IMR-90 (cell line): ENCODE measurements around the gene APP. TPM values are rescaled to one million over a fixed set of nuclear protein-coding genes. Genes with fewer than 3 reads are reported as not detected.

Experiments
- ATAC-seq: fragments of 200-7000 bp; cut with Tn5 transposase; 2 replicates; pipeline ENCODE4 v1.9.1; 2020; ENCODE audit warnings: low read depth, mild to moderate bottlenecking, moderate library complexity
- BruUV-seq: library from RNA; stranded (reverse); fragments of 400-500 nt; replicated peaks from 2 replicates; lab custom pipeline; 2021; lab: Mats Ljungman, UMichigan
- CTCF ChIA-PET: fragments of 300-600 bp; formaldehyde crosslinking; extraction: SDS; loops from one replicate; lab custom pipeline; 2021; ENCODE audit warnings: antibody characterized with exemption; lab: Yijun Ruan, JAX
- POLR2A ChIA-PET: fragments of 300-600 bp; sonication (Branson Sonifier 250); formaldehyde crosslinking; loops from one replicate; lab custom pipeline; 2022; ENCODE audit warnings: antibody characterized with exemption; ENCODE audit not compliant: unreplicated experiment; lab: Charles Lee
- DNase-seq: peaks from one replicate; pipeline ENCODE4 v3.0.0; 2013
- H2AFZ ChIP-seq: replicated peaks from 2 replicates; pipeline ENCODE3; 2013; ENCODE audit warnings: low read length, mild to moderate bottlenecking; ENCODE audit not compliant: poor library complexity
- H2AK5ac ChIP-seq: 2 replicates; pipeline ENCODE4 v1.6.1; 2013; ENCODE audit warnings: low read depth, low read length, inconsistent platforms
- H2AK9ac ChIP-seq: replicated peaks from 2 replicates; pipeline ENCODE3; 2013; ENCODE audit warnings: mild to moderate bottlenecking, low read depth, low read length, moderate library complexity; ENCODE audit not compliant: poor library complexity
- H2BK120ac ChIP-seq: 2 replicates; pipeline ENCODE4 v1.6.1; 2013; ENCODE audit warnings: low read depth, low read length, inconsistent platforms
- H2BK15ac ChIP-seq: 3 replicates; pipeline ENCODE4 v1.6.1; 2013; ENCODE audit warnings: low read depth, low read length, inconsistent platforms
- H2BK20ac ChIP-seq: 2 replicates; pipeline ENCODE4 v1.6.1; 2013; ENCODE audit warnings: low read depth, mild to moderate bottlenecking, inconsistent platforms, low read length, moderate library complexity
- H2BK5ac ChIP-seq: 2 replicates; pipeline ENCODE4 v1.6.1; 2013; ENCODE audit warnings: mild to moderate bottlenecking, low read depth, low read length, inconsistent platforms; ENCODE audit not compliant: poor library complexity, severe bottlenecking
- H3K14ac ChIP-seq: replicated peaks from 2 replicates; pipeline ENCODE4 v1.6.1; 2013; ENCODE audit warnings: low read depth, low read length, inconsistent platforms
- H3K18ac ChIP-seq: 2 replicates; pipeline ENCODE4 v1.6.1; 2013; ENCODE audit warnings: low read depth, low read length, control low read depth
- H3K23ac ChIP-seq: 2 replicates; pipeline ENCODE4 v1.6.1; 2013; ENCODE audit warnings: low read depth, low read length, inconsistent platforms
- H3K27ac ChIP-seq: 2 replicates; pipeline ENCODE4 v1.5.1; 2013; ENCODE audit warnings: mild to moderate bottlenecking, control low read depth, low read length; ENCODE audit not compliant: insufficient read depth
- H3K27me3 ChIP-seq: 2 replicates; pipeline ENCODE4 v1.6.1; 2013; ENCODE audit warnings: low read length; ENCODE audit not compliant: control insufficient read depth, insufficient read depth
- H3K36me3 ChIP-seq: 2 replicates; pipeline ENCODE4 v1.6.1; 2013; ENCODE audit warnings: low read length, mixed read lengths; ENCODE audit not compliant: control insufficient read depth, insufficient read depth
- H3K4ac ChIP-seq: 2 replicates; pipeline ENCODE4 v1.6.1; 2013; ENCODE audit warnings: low read depth, low read length, inconsistent platforms
- H3K4me1 ChIP-seq: 2 replicates; pipeline ENCODE4 v1.6.1; 2013; ENCODE audit warnings: low read length, mixed read lengths; ENCODE audit not compliant: control insufficient read depth, insufficient read depth
- H3K4me2 ChIP-seq: 2 replicates; pipeline ENCODE4 v1.6.1; 2013; ENCODE audit warnings: low read depth, mild to moderate bottlenecking, control low read depth, low read length, moderate library complexity
- H3K4me3 ChIP-seq: 2 replicates; pipeline ENCODE4 v1.5.1; 2013; ENCODE audit warnings: low read depth, mild to moderate bottlenecking, control low read depth, low read length, moderate library complexity; ENCODE audit not compliant: insufficient read depth
- H3K56ac ChIP-seq: 2 replicates; pipeline ENCODE4 v1.6.1; 2013; ENCODE audit warnings: low read length, inconsistent platforms; ENCODE audit not compliant: insufficient read depth; ENCODE audit errors: extremely low read depth
- H3K79me1 ChIP-seq, 2 experiments: 2 replicates each; pipeline ENCODE4 v1.6.1; 2013; ENCODE audit warnings: low read length in 2 of 2, inconsistent platforms in 1 of 2, low read depth in 1 of 2
- H3K9ac ChIP-seq: 2 replicates; pipeline ENCODE4 v1.6.1; 2013; ENCODE audit warnings: low read depth, low read length, control low read depth
- H3K9me1 ChIP-seq: 2 replicates; pipeline ENCODE4 v1.6.1; 2013; ENCODE audit warnings: low read length, inconsistent platforms; ENCODE audit not compliant: insufficient read depth
- H3K9me3 ChIP-seq: 2 replicates; pipeline ENCODE4 v1.6.1; 2013; ENCODE audit warnings: low read length; ENCODE audit not compliant: control insufficient read depth, insufficient read depth
- H4K20me1 ChIP-seq: 2 replicates; pipeline ENCODE4 v1.6.1; 2013; ENCODE audit warnings: low read length, inconsistent platforms; ENCODE audit not compliant: insufficient read depth
- H4K5ac ChIP-seq: 2 replicates; pipeline ENCODE4 v1.6.1; 2013; ENCODE audit warnings: mild to moderate bottlenecking, low read depth, low read length, control low read depth
- H4K8ac ChIP-seq, 2 experiments: 2 replicates each; pipeline ENCODE4 v1.6.1; 2013; ENCODE audit warnings: low read depth in 2 of 2, low read length in 2 of 2, control low read depth in 1 of 2, inconsistent platforms in 1 of 2
- H4K91ac ChIP-seq: 2 replicates; pipeline ENCODE4 v1.6.1; 2013; ENCODE audit warnings: low read depth, low read length, inconsistent platforms; ENCODE audit not compliant: insufficient read depth
- BHLHE40 ChIP-seq: fragments of 150-350 bp; IDR thresholded peaks from 2 replicates; pipeline ENCODE4 v1.6.1; 2016; ENCODE audit warnings: mild to moderate bottlenecking, low read depth, low read length
- CEBPB ChIP-seq: IDR thresholded peaks from 2 replicates; pipeline ENCODE4 v1.6.1; 2012; ENCODE audit warnings: low read depth, low read length, improper control_type of control experiment
- CHD1 ChIP-seq: IDR thresholded peaks from 2 replicates; pipeline ENCODE4 v1.6.1; 2012; ENCODE audit warnings: low read depth, low read length, improper control_type of control experiment
- CTCF ChIP-seq: conservative IDR thresholded peaks from 2 replicates; pipeline ENCODE4 v1.5.1; 2012; ENCODE audit warnings: mild to moderate bottlenecking, low read depth, low read length, improper control_type of control experiment
- FOS ChIP-seq: fragments of 150-350 bp; IDR thresholded peaks from 2 replicates; pipeline ENCODE4 v1.6.1; 2016; ENCODE audit warnings: low read depth, low read length
- MAZ ChIP-seq: IDR thresholded peaks from 2 replicates; pipeline ENCODE4 v1.6.1; 2012; ENCODE audit warnings: low read depth, mild to moderate bottlenecking, low read length, improper control_type of control experiment, moderate library complexity, borderline replicate concordance
- NFE2L2 ChIP-seq: fragments of 150-350 bp; IDR thresholded peaks from 2 replicates; pipeline ENCODE4 v1.6.1; 2016; ENCODE audit warnings: low read depth, mild to moderate bottlenecking, low read length
- POLR2A ChIP-seq: IDR thresholded peaks from 2 replicates; pipeline ENCODE4 v1.6.1; 2012; ENCODE audit warnings: mild to moderate bottlenecking, low read depth, low read length
- RAD21 ChIP-seq: IDR thresholded peaks from 2 replicates; pipeline ENCODE4 v1.6.1; 2012; ENCODE audit warnings: low read length, improper control_type of control experiment
- RCOR1 ChIP-seq: IDR thresholded peaks from 2 replicates; pipeline ENCODE4 v1.6.1; 2012; ENCODE audit warnings: mild to moderate bottlenecking, low read length, improper control_type of control experiment; ENCODE audit not compliant: insufficient replicate concordance
- RFX5 ChIP-seq: IDR thresholded peaks from 2 replicates; pipeline ENCODE4 v1.8.0; 2012; ENCODE audit warnings: low read depth, mild to moderate bottlenecking, low read length, moderate library complexity
- SMC3 ChIP-seq: fragments of 150-350 bp; IDR thresholded peaks from 2 replicates; pipeline ENCODE4 v1.6.1; 2016; ENCODE audit warnings: low read depth, mild to moderate bottlenecking, antibody characterized with exemption, low read length, moderate library complexity
- WGBS, 2 experiments: methylation state at CpG; one replicate each; pipeline versions ENCODE4 v1.1.5 to v1.1.7; 2013; ENCODE audit warnings: missing lambda C conversion rate in 2 of 2; ENCODE audit not compliant: insufficient read length in 1 of 2; ENCODE audit errors: extremely low coverage in 2 of 2; 5-methylcytosine and 5-hydroxymethylcytosine counted together
- dilution Hi-C: fragments of 300-500 bp; cut with HindIII; formaldehyde crosslinking; loops from one replicate; pipeline ENCODE4 v1.14.3; 2018; ENCODE audit warnings: low sequenced_read_pairs; ENCODE audit not compliant: unreplicated experiment
- in situ Hi-C: fragments of 300-500 bp; cut with MboI; formaldehyde crosslinking; loops from 3 replicates; pipeline ENCODE4 v1.14.3; 2019; ENCODE audit warnings: low sequenced_read_pairs, inconsistent platforms, mixed read lengths
- intact Hi-C: fragments of 100-400 bp; cut with micrococcal nuclease; formaldehyde crosslinking; loops from 2 replicates; pipeline ENCODE4 v1.10.0; 2022
- polyA plus RNA-seq, 3 experiments: library from polyadenylated mRNA; depleted of rRNA; stranded (reverse); fragments of >200 nt; gene quantifications; 2 replicates each; pipeline ENCODE4 v1.2.3, GENCODE V29; 2012; ENCODE audit warnings: low replicate concordance in 1 of 3
- total RNA-seq: library from RNA; depleted of rRNA; stranded (reverse); fragments of >200 nt; gene quantifications from 2 replicates; pipeline ENCODE4 v1.2.3, GENCODE V29; 2012
- TF ChIP-seq, protein P1 (sequence below): fragments of 150-350 bp; IDR thresholded peaks from 2 replicates; pipeline ENCODE4 v1.6.1; 2017; ENCODE audit warnings: mild to moderate bottlenecking, antibody characterized with exemption, low read length, low read depth

APP gene
- total and polyA plus RNA-seq, 2 of the 4 experiments (the other 2 are of a cell fraction) = 191 to 530 TPM

- H2BK20ac ChIP-seq = no peak overlapping the region
- H3K18ac ChIP-seq = no peak overlapping the region
- H3K4me3 ChIP-seq = no peak overlapping the region
- dilution Hi-C loops (no loop called here), intact Hi-C loops (no loop called here), in situ Hi-C loops (no loop called here)
- DNase-seq (no peak), ATAC-seq (no peak)
- no peak overlapping the region for H4K8ac ChIP-seq
- H3K27me3 ChIP-seq = peaks cover 2% of the 10 kb centered on the region; the same call in 1 of the 2 replicates
- no peak overlapping the region for H3K23ac ChIP-seq
- ChIA-PET CTCF (no interaction called here), POLR2A (interaction anchor here (0.6 kb wide), 1 partner anchor 29 kb away, joined by 5 read pairs; no protein-coding TSS in a partner anchor)
- BruUV-seq = no TSS peak
- no peak overlapping the region for H2BK120ac ChIP-seq
- no peaks in the 10 kb centered on the region for H3K9me3 ChIP-seq
- H2BK5ac ChIP-seq = no peak overlapping the region
- WGBS, 2 experiments = no CpG with 5 or more reads among the region's 3 CpGs
- no peak overlapping the region for H2BK15ac ChIP-seq
- H3K14ac ChIP-seq = no peak overlapping the region
- H3K79me1 ChIP-seq = no peaks in the 10 kb centered on the region
- H2AFZ ChIP-seq = no peak overlapping the region
- no peak overlapping the region for H3K56ac ChIP-seq
- no peaks in the 10 kb centered on the region for H3K4me1 ChIP-seq
- no peak overlapping the region for H4K91ac ChIP-seq
- H3K9me1 ChIP-seq = no peaks in the 10 kb centered on the region
- no peak overlapping the region for H3K27ac ChIP-seq
- H3K36me3 ChIP-seq = no peaks in the 10 kb centered on the region
- no peak overlapping the region for H2AK9ac ChIP-seq
- no peak overlapping the region for H3K4ac ChIP-seq
- TF ChIP-seq CEBPB (no peak), NFE2L2 (no peak), BHLHE40 (no peak), RFX5 (no peak), FOS (no peak), POLR2A (no peak), SMC3 (no peak), CTCF (no peak), RCOR1 (no peak), RAD21 (no peak), MAZ (no peak), CHD1 (no peak)
- TF ChIP-seq, protein P1, sequence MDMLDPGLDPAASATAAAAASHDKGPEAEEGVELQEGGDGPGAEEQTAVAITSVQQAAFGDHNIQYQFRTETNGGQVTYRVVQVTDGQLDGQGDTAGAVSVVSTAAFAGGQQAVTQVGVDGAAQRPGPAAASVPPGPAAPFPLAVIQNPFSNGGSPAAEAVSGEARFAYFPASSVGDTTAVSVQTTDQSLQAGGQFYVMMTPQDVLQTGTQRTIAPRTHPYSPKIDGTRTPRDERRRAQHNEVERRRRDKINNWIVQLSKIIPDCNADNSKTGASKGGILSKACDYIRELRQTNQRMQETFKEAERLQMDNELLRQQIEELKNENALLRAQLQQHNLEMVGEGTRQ = no peak
- no peak overlapping the region for H2AK5ac ChIP-seq
- H3K9ac ChIP-seq = no peak overlapping the region
- no peak overlapping the region for H3K4me2 ChIP-seq
- no peaks in the 10 kb centered on the region for H4K20me1 ChIP-seq
- no peak overlapping the region for H4K5ac ChIP-seq
Measured at GRCh38 chr21:26207021-26207420, 36.5 kb upstream of the APP start.
